HG03060 (cell line): ENCODE measurements around the gene FAM171A1.
"Not testable (repeated sequence)": the region's sequence is repeated elsewhere in the genome, so short reads cannot be mapped to it uniquely, and the experiment has no call there.

Experiments
- ATAC-seq: cut with Tn5 transposase; IDR thresholded peaks from one replicate; pipeline ENCODE4 v1.9.1; 2021; ENCODE audit warnings: low read depth, moderate number of reproducible peaks; ENCODE audit not compliant: unreplicated experiment

Gene FAM171A1

GRCh38 chr10:15370856-15371701, at the start of gene FAM171A1:
TSS of gene FAM171A1 (minus strand) at chr10:15371289. CDS start at chr10:15371052, 237 bp downstream.
- ATAC-seq = no peak

- ATAC-seq = no peak
Observed at GRCh38 chr10:15420858-15421257, 49.8 kb upstream of the FAM171A1 start.

- ATAC-seq = no peak
Observed at GRCh38 chr10:15419279-15419874, 48.3 kb upstream of the FAM171A1 start.

- ATAC-seq = no peak
Observed at GRCh38 chr10:15416034-15416433, 44.9 kb upstream of the FAM171A1 start.

GRCh38 chr10:15411010-15411409, 39.9 kb upstream of the FAM171A1 start:
- ATAC-seq = no peak

- ATAC-seq = not testable (repeated sequence)
Observed at GRCh38 chr10:15409350-15409749, 38.3 kb upstream of the FAM171A1 start.

GRCh38 chr10:15408557-15408956, 37.5 kb upstream of the FAM171A1 start:
- ATAC-seq = no peak

GRCh38 chr10:15405319-15405718, 34.2 kb upstream of the FAM171A1 start:
- ATAC-seq = no peak

GRCh38 chr10:15401382-15401781, 30.3 kb upstream of the FAM171A1 start:
- no peak for ATAC-seq

GRCh38 chr10:15400461-15400860, 29.4 kb upstream of the FAM171A1 start:
- ATAC-seq = not testable (repeated sequence)

- ATAC-seq = no peak
Observed at GRCh38 chr10:15399060-15399661, 28.1 kb upstream of the FAM171A1 start.

GRCh38 chr10:15395935-15396334, 24.8 kb upstream of the FAM171A1 start:
- ATAC-seq = no peak

GRCh38 chr10:15393139-15393825, 22.2 kb upstream of the FAM171A1 start:
- no peak for ATAC-seq

GRCh38 chr10:15391491-15391890, 20.4 kb upstream of the FAM171A1 start:
- ATAC-seq = no peak

- not testable (repeated sequence) for ATAC-seq
Observed at GRCh38 chr10:15388172-15388571, 17.1 kb upstream of the FAM171A1 start.

GRCh38 chr10:15387021-15387420, 15.9 kb upstream of the FAM171A1 start:
- no peak for ATAC-seq

GRCh38 chr10:15385552-15386455, 14.7 kb upstream of the FAM171A1 start:
- no peak for ATAC-seq

- no peak for ATAC-seq
Observed at GRCh38 chr10:15381420-15381819, 10.3 kb upstream of the FAM171A1 start.

GRCh38 chr10:15379078-15379477, 8.0 kb upstream of the FAM171A1 start:
- no peak for ATAC-seq

- ATAC-seq = no peak
Observed at GRCh38 chr10:15378569-15378968, 7.5 kb upstream of the FAM171A1 start.
